Measurements from ENCODE around the gene ZDHHC21.

GRCh38 chr9:14692470-14693250, 572 bp downstream of the ZDHHC21 start:
- TF ChIP-seq EZH2 (IDR thresholded peaks at IDR 0.05) (no peak), CTCF (IDR thresholded peaks at IDR 0.05) (no peak), EZH2phosphoT487 (IDR thresholded peaks at IDR 0.05) (no peak)
